DOHH2 (cell line): ENCODE results near the gene KDM1A.

Experiments used
- EZH2phosphoT487 ChIP-seq: fragments of 200-600 bp; sonication (generic); IDR thresholded peaks from 2 replicates; pipeline ENCODE4 v1.6.1; 2017; ENCODE audit warnings: borderline replicate concordance, mild to moderate bottlenecking, antibody characterized with exemption, low read length, moderate library complexity, mixed read lengths
- TF ChIP-seq, protein P1 (sequence below): fragments of 200-600 bp; sonication (generic); IDR thresholded peaks from one replicate; pipeline ENCODE4 v1.5.1; 2014; ENCODE audit warnings: antibody characterized with exemption, mild to moderate bottlenecking, low read depth, low read length; ENCODE audit not compliant: poor library complexity, severe bottlenecking

DNA sequence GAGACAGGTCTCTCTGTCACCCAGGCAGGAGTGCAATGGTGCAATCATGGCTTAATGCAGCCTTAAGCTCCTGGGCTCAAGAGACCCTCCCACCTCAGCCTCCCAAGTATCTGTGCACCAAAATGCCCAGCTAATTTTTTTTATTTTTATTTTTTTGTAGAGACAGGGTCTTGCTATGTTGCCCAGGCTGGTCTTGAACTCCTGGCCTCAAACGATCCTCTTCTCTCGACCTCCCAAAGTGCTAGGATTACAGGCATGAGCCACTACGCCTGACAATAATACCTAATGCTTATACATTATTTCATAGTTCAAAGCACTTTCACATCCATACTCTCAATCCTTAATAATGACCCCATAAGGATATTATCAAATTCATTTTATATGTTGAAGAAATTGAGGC is 101.1 kb downstream of the KDM1A start:
- TF ChIP-seq, protein P1, sequence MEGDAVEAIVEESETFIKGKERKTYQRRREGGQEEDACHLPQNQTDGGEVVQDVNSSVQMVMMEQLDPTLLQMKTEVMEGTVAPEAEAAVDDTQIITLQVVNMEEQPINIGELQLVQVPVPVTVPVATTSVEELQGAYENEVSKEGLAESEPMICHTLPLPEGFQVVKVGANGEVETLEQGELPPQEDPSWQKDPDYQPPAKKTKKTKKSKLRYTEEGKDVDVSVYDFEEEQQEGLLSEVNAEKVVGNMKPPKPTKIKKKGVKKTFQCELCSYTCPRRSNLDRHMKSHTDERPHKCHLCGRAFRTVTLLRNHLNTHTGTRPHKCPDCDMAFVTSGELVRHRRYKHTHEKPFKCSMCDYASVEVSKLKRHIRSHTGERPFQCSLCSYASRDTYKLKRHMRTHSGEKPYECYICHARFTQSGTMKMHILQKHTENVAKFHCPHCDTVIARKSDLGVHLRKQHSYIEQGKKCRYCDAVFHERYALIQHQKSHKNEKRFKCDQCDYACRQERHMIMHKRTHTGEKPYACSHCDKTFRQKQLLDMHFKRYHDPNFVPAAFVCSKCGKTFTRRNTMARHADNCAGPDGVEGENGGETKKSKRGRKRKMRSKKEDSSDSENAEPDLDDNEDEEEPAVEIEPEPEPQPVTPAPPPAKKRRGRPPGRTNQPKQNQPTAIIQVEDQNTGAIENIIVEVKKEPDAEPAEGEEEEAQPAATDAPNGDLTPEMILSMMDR, result no peak
- no peak for TF ChIP-seq EZH2phosphoT487
